PC-9 (cell line): ENCODE results near the gene PTTG1IP2. TPM values are rescaled to one million over a fixed set of nuclear protein-coding genes. Genes with fewer than 3 reads are reported as not detected.
"Not testable (repeated sequence)": the region's sequence is repeated elsewhere in the genome, so short reads cannot be mapped to it uniquely, and the experiment has no call there.

Experiments
- BruUV-seq: library from RNA; stranded (reverse); fragments of 400-500 nt; replicated peaks from 2 replicates; lab custom pipeline; 2021; lab: Mats Ljungman, UMichigan
- CTCF ChIA-PET: fragments of 300-600 bp; sonication (Branson Sonifier 250); formaldehyde crosslinking; loops from one replicate; lab custom pipeline; 2022; ENCODE audit warnings: antibody characterized with exemption; lab: Charles Lee
- POLR2A ChIA-PET: fragments of 300-600 bp; sonication (Branson Sonifier 250); formaldehyde crosslinking; loops from one replicate; lab custom pipeline; 2022; ENCODE audit warnings: antibody characterized with exemption; ENCODE audit not compliant: unreplicated experiment; lab: Charles Lee
- DNase-seq, 2 experiments: peaks; one replicate each; pipeline versions ENCODE4 v3.0.0 to v3.0.0-alpha.2; 2015 to 2022; ENCODE audit warnings: mixed read lengths in 1 of 2
- H2AFZ ChIP-seq: fragments of 200-600 bp; sonication (generic); 2 replicates; pipeline ENCODE4 v1.8.1; 2017; ENCODE audit warnings: antibody characterized with exemption
- H3F3A ChIP-seq: fragments of 200-600 bp; sonication (generic); 2 replicates; pipeline ENCODE4 v1.8.1; 2017; ENCODE audit warnings: antibody characterized with exemption, mild to moderate bottlenecking, low read depth; ENCODE audit not compliant: insufficient read depth
- H3K27ac ChIP-seq: fragments of 200-600 bp; sonication (generic); 2 replicates; pipeline ENCODE4 v1.6.1; 2016; ENCODE audit warnings: mixed run types
- H3K27me3 ChIP-seq: fragments of 200-600 bp; sonication (generic); 2 replicates; pipeline ENCODE4 v1.6.1; 2016; ENCODE audit warnings: low read depth, mixed run types; ENCODE audit not compliant: insufficient read depth
- H3K36me3 ChIP-seq: fragments of 200-600 bp; sonication (generic); 2 replicates; pipeline ENCODE4 v1.6.1; 2016; ENCODE audit warnings: low read depth, mixed run types
- H3K4me1 ChIP-seq: fragments of 200-600 bp; sonication (generic); replicated peaks from 2 replicates; pipeline ENCODE4 v1.6.1; 2016; ENCODE audit warnings: mixed run types; ENCODE audit not compliant: insufficient read depth
- H3K4me2 ChIP-seq: fragments of 200-600 bp; sonication (generic); 2 replicates; pipeline ENCODE4 v1.6.1; 2017; ENCODE audit warnings: mixed run types
- H3K4me3 ChIP-seq: fragments of 200-600 bp; sonication (generic); 2 replicates; pipeline ENCODE4 v1.6.1; 2016; ENCODE audit warnings: mixed run types
- H3K79me2 ChIP-seq: fragments of 200-600 bp; sonication (generic); 2 replicates; pipeline ENCODE4 v1.6.1; 2017; ENCODE audit warnings: low read depth, mixed run types
- H3K9me2 ChIP-seq: fragments of 200-600 bp; sonication (generic); 2 replicates; pipeline ENCODE4 v1.8.1; 2017; ENCODE audit warnings: mild to moderate bottlenecking; ENCODE audit not compliant: insufficient read depth
- H3K9me3 ChIP-seq: fragments of 200-600 bp; sonication (generic); 2 replicates; pipeline ENCODE4 v1.8.1; 2016; ENCODE audit warnings: low read depth; ENCODE audit not compliant: insufficient read depth
- H4K20me1 ChIP-seq: fragments of 200-600 bp; sonication (generic); 2 replicates; pipeline ENCODE4 v1.8.1; 2017; ENCODE audit not compliant: insufficient read depth
- CTCF ChIP-seq: fragments of 200-600 bp; sonication (generic); conservative IDR thresholded peaks from 2 replicates; pipeline ENCODE4 v1.6.1; 2017; ENCODE audit warnings: mixed run types, antibody characterized with exemption, mild to moderate bottlenecking, moderate library complexity
- EZH2 ChIP-seq: fragments of 200-600 bp; sonication (generic); IDR thresholded peaks from 2 replicates; pipeline ENCODE4 v1.8.0; 2017; ENCODE audit warnings: antibody characterized with exemption, low read depth
- intact Hi-C: fragments of 100-400 bp; cut with micrococcal nuclease; formaldehyde crosslinking; loops from one replicate; pipeline ENCODE4 v1.10.0; 2022; ENCODE audit not compliant: unreplicated experiment
- total RNA-seq: library from RNA; stranded (reverse); gene quantifications from 2 replicates; pipeline ENCODE4 v1.2.3, GENCODE V29; 2021

PTTG1IP2 gene
- total RNA-seq, 1 experiment from 2014 or later = not detected

GRCh38 chr7:90458104-90458503, 11.3 kb upstream of the PTTG1IP2 start:
- Histone ChIP-seq H3K27me3 (no peaks in the 10 kb centered on the region), H3K27ac (no peak overlapping the region), H3F3A (no peaks in the 10 kb centered on the region), H2AFZ (no peak overlapping the region), H3K4me3 (no peak overlapping the region), H3K4me1 (no peaks in the 10 kb centered on the region), H3K9me3 (no peaks in the 10 kb centered on the region), H3K9me2 (no peaks in the 10 kb centered on the region), H3K79me2 (no peaks in the 10 kb centered on the region), H3K4me2 (no peak overlapping the region), H3K36me3 (no peaks in the 10 kb centered on the region), H4K20me1 (no peaks in the 10 kb centered on the region)
- TF ChIP-seq CTCF (no peak), EZH2 (no peak)
- CTCF ChIA-PET = no interaction called here
- BruUV-seq = no TSS peak
- POLR2A ChIA-PET = no interaction called here
- intact Hi-C loops = no loop called here
- DNase-seq = no peak

- intact Hi-C loops = no loop called here
- H4K20me1 ChIP-seq = no peaks in the 10 kb centered on the region
- no peak for DNase-seq
- H2AFZ ChIP-seq = no peak overlapping the region
- no peak overlapping the region for H3K4me3 ChIP-seq
- H3K27ac ChIP-seq = no peak overlapping the region
- no peaks in the 10 kb centered on the region for H3K4me1 ChIP-seq
- no peak for TF ChIP-seq CTCF
- TF ChIP-seq EZH2 = no peak
- no peaks in the 10 kb centered on the region for H3K27me3 ChIP-seq
- no peaks in the 10 kb centered on the region for H3F3A ChIP-seq
- no peaks in the 10 kb centered on the region for H3K79me2 ChIP-seq
- POLR2A ChIA-PET = no interaction called here
- CTCF ChIA-PET = no interaction called here
- no peaks in the 10 kb centered on the region for H3K9me3 ChIP-seq
- H3K36me3 ChIP-seq = no peaks in the 10 kb centered on the region
- no TSS peak for BruUV-seq
- no peaks in the 10 kb centered on the region for H3K9me2 ChIP-seq
- no peak overlapping the region for H3K4me2 ChIP-seq
Observed at GRCh38 chr7:90459888-90460287, 9.6 kb upstream of the PTTG1IP2 start.

- Histone ChIP-seq H4K20me1 (no peaks in the 10 kb centered on the region), H3K27ac (no peak overlapping the region), H3K4me2 (no peak overlapping the region), H3K27me3 (no peaks in the 10 kb centered on the region), H3K36me3 (no peaks in the 10 kb centered on the region), H3K9me2 (no peaks in the 10 kb centered on the region), H3K4me3 (no peak overlapping the region), H3F3A (no peaks in the 10 kb centered on the region), H3K4me1 (no peaks in the 10 kb centered on the region), H2AFZ (no peak overlapping the region), H3K9me3 (no peaks in the 10 kb centered on the region), H3K79me2 (no peaks in the 10 kb centered on the region)
- CTCF ChIA-PET = interaction anchor here (0.5 kb wide), 1 partner anchor 574 kb away, joined by 3 read pairs; no protein-coding TSS in a partner anchor
- no TSS peak for BruUV-seq
- intact Hi-C loops = no loop called here
- POLR2A ChIA-PET = no interaction called here
- no peak for TF ChIP-seq EZH2
- no peak for TF ChIP-seq CTCF
- DNase-seq = no peak
Observed at GRCh38 chr7:90461219-90461618, 8.2 kb upstream of the PTTG1IP2 start.

- H3K36me3 ChIP-seq, H3K27ac ChIP-seq, H3K79me2 ChIP-seq, H3F3A ChIP-seq, H4K20me1 ChIP-seq, CTCF ChIA-PET, DNase-seq, H3K9me2 ChIP-seq, H3K9me3 ChIP-seq, intact Hi-C loops, H3K27me3 ChIP-seq, POLR2A ChIA-PET, BruUV-seq, H3K4me1 ChIP-seq: not testable (repeated sequence)
- Histone ChIP-seq H3K4me3 (peak overlapping the region; percentile 33; the same call in 1 of the 2 replicates), H2AFZ (peak overlapping the region; percentile 59), H3K4me2 (peak overlapping the region; percentile 62)
Observed at GRCh38 chr7:90463151-90463628, 6.2 kb upstream of the PTTG1IP2 start.
